Activated B cell treated with CpG ODN at 0.5 μM for 24 hours (primary cell): Measurements from ENCODE around the gene CAMTA1. TPM values are rescaled to one million over a fixed set of nuclear protein-coding genes. Genes with fewer than 3 reads are reported as not detected.

Experiments
- ATAC-seq: fragments of 200-7000 bp; cut with Tn5 transposase; one replicate; pipeline ENCODE4 v1.10.0; 2021; ENCODE audit warnings: low read depth, mild to moderate bottlenecking, moderate library complexity
- CTCF ChIA-PET: fragments of 350-600 bp; sonication (Branson Sonifier 250); formaldehyde crosslinking; loops from one replicate; lab custom pipeline; 2021; ENCODE audit warnings: antibody characterized with exemption; lab: Charles Lee
- POLR2A ChIA-PET: fragments of 350-600 bp; sonication (Branson Sonifier 250); formaldehyde crosslinking; loops from one replicate; lab custom pipeline; 2021; ENCODE audit warnings: antibody characterized with exemption; lab: Charles Lee
- DNase-seq: peaks from one replicate; pipeline ENCODE4 v3.0.0; 2022
- H3K27ac Mint-ChIP-seq: one replicate; pipeline ENCODE4 v1.8.0; 2020; ENCODE audit warnings: mixed read lengths
- H3K27me3 Mint-ChIP-seq: one replicate; pipeline ENCODE4 v1.8.0; 2021; ENCODE audit warnings: mixed read lengths
- H3K36me3 Mint-ChIP-seq: one replicate; pipeline ENCODE4 v1.8.0; 2021; ENCODE audit warnings: low read depth, mixed read lengths
- H3K4me1 Mint-ChIP-seq: one replicate; pipeline ENCODE4 v1.8.0; 2021; ENCODE audit warnings: mixed read lengths
- H3K4me3 Mint-ChIP-seq: one replicate; pipeline ENCODE4 v1.8.0; 2020; ENCODE audit warnings: mild to moderate bottlenecking, mixed read lengths
- H3K9me3 Mint-ChIP-seq: one replicate; pipeline ENCODE4 v1.8.0; 2020; ENCODE audit warnings: mixed read lengths
- CTCF ChIP-seq: fragments of 200-600 bp; IDR thresholded peaks from one replicate; pipeline ENCODE4 v1.8.0; 2022; ENCODE audit warnings: antibody characterized with exemption, mild to moderate bottlenecking
- intact Hi-C: fragments of 100-400 bp; cut with micrococcal nuclease; formaldehyde crosslinking; loops from one replicate; pipeline ENCODE4 v1.15.1; 2024
- total RNA-seq: library from RNA; stranded (reverse); gene quantifications from 2 replicates; pipeline ENCODE4 v1.2.3, GENCODE V29; 2022

CAMTA1 gene
- total RNA-seq, 1 donor from 2014 or later = 49.8 TPM

GRCh38 chr1:7562729-7563605 lies 777.7 kb downstream of the CAMTA1 start:
- TF ChIP-seq CTCF = no peak
- no peak overlapping the region for H3K4me3 Mint-ChIP-seq
- DNase-seq = no peak
- no peak for ATAC-seq
- ChIA-PET POLR2A (no interaction called here), CTCF (no interaction called here)
- H3K27me3 Mint-ChIP-seq = peaks cover 2% of the 10 kb centered on the region
- H3K36me3 Mint-ChIP-seq = no peaks in the 10 kb centered on the region
- intact Hi-C loops = no loop called here
- no peaks in the 10 kb centered on the region for H3K4me1 Mint-ChIP-seq
- H3K27ac Mint-ChIP-seq = no peak overlapping the region
- no peaks in the 10 kb centered on the region for H3K9me3 Mint-ChIP-seq

GRCh38 chr1:7564137-7564536 lies 778.9 kb downstream of the CAMTA1 start:
- H3K4me3 Mint-ChIP-seq = no peak overlapping the region
- H3K36me3 Mint-ChIP-seq = no peaks in the 10 kb centered on the region
- CTCF ChIA-PET = no interaction called here
- no peak for DNase-seq
- no peak overlapping the region for H3K27ac Mint-ChIP-seq
- no peaks in the 10 kb centered on the region for H3K9me3 Mint-ChIP-seq
- H3K4me1 Mint-ChIP-seq = no peaks in the 10 kb centered on the region
- TF ChIP-seq CTCF = no peak
- intact Hi-C loops = no loop called here
- peaks cover 2% of the 10 kb centered on the region for H3K27me3 Mint-ChIP-seq
- no peak for ATAC-seq
- POLR2A ChIA-PET = no interaction called here

GRCh38 chr1:7565099-7565750 lies 780.0 kb downstream of the CAMTA1 start:
- H3K36me3 Mint-ChIP-seq = no peaks in the 10 kb centered on the region
- peaks cover 2% of the 10 kb centered on the region for H3K27me3 Mint-ChIP-seq
- CTCF ChIA-PET = no interaction called here
- no peaks in the 10 kb centered on the region for H3K4me1 Mint-ChIP-seq
- H3K27ac Mint-ChIP-seq = no peak overlapping the region
- no peak for DNase-seq
- POLR2A ChIA-PET = no interaction called here
- ATAC-seq = no peak
- intact Hi-C loops = no loop called here
- H3K9me3 Mint-ChIP-seq = no peaks in the 10 kb centered on the region
- H3K4me3 Mint-ChIP-seq = no peak overlapping the region
- TF ChIP-seq CTCF = no peak

- H3K27ac Mint-ChIP-seq = no peak overlapping the region
- H3K27me3 Mint-ChIP-seq = peaks cover 2% of the 10 kb centered on the region
- CTCF ChIA-PET = no interaction called here
- no peak for TF ChIP-seq CTCF
- intact Hi-C loops = no loop called here
- H3K36me3 Mint-ChIP-seq = no peaks in the 10 kb centered on the region
- H3K9me3 Mint-ChIP-seq = no peaks in the 10 kb centered on the region
- H3K4me3 Mint-ChIP-seq = no peak overlapping the region
- H3K4me1 Mint-ChIP-seq = no peaks in the 10 kb centered on the region
- DNase-seq (no peak), ATAC-seq (no peak)
- POLR2A ChIA-PET = no interaction called here
These were observed 781.4 kb downstream of the CAMTA1 start for GRCh38 chr1:7566417-7567375.
